ENCODE results near the gene KIAA0232. TPM values are rescaled to one million over a fixed set of nuclear protein-coding genes. Genes with fewer than 3 reads are reported as not detected.
"Not testable (repeated sequence)": the region's sequence is repeated elsewhere in the genome, so short reads cannot be mapped to it uniquely, and the experiment has no call there.

KIAA0232 gene
- total and polyA plus RNA-seq, 2 of the 8 experiments (the other 6 are each of a cell fraction or from before 2014, with no cell fraction given), result 5.6 to 23.3 TPM

DNA sequence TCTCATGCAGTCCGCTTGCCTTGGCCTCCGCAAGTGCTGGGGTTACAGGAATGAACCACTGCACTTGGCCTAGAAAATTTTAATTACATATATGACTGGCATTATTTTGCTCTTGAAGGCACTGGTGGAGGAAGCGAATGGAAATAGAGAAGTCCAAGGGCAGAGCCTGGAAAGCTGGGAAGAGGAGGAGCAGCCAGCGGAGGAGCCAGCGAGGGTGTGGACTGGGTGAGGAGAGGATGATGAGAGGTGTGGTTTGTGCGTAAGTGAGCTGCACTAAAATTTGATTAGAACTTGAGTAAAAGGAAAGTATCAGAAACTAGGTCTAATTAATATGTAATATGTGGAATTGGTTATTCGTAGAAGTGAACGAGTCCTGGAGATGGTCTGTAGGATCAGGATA is 13.3 kb downstream of the KIAA0232 start (continued):
- TF ChIP-seq CEBPB (IDR thresholded peaks at IDR 0.05; ENCODE audit: low read depth, low read length), result no peak

DNA sequence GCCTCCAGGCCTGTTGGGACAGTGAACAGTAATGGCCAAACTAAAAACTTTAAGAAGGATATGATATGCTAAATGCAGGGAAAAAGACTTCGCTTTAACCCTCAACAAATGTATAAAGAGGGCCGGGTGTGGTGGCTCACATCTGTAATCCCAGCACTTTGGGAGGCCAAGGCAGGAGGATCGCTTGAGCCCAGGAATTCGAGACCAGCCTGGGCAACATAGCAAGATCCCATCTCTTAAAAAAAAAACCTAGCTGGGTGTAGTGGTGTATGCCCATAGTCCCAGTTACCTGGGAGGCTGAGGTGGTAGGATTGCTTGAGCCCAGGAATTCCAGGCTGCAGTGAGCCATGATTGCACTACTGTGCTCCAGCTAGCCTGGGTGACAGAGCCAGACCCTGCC is 14.8 kb downstream of the KIAA0232 start:
- not testable (repeated sequence) for H2BK120ac ChIP-seq (replicated peaks; ENCODE audit: low read depth, low read length); H2BK5ac ChIP-seq (ENCODE audit: low read depth, low read length); H4K91ac ChIP-seq (replicated peaks; ENCODE audit: insufficient read length, low read length); H3K9ac ChIP-seq (replicated peaks in 1 of 4; ENCODE audit: extremely low read depth in 1 of 4, low read depth in 3 of 4, low read length in 3 of 4); H3K27me3 ChIP-seq (replicated peaks in 1 of 4; ENCODE audit: control insufficient read depth in 3 of 4, extremely low read depth in 1 of 4, insufficient read depth in 3 of 4, low read length in 3 of 4); H3K56ac ChIP-seq (replicated peaks; ENCODE audit: insufficient read length, low read depth, low read length); H2AFZ ChIP-seq (ENCODE audit: low read length); H3K23me2 ChIP-seq (ENCODE audit: low read depth, low read length); H3K36me3 ChIP-seq (ENCODE audit: control insufficient read depth in 2 of 4, insufficient read depth in 4 of 4, low read length in 3 of 4); H3K4me3 ChIP-seq (ENCODE audit: extremely low read depth in 1 of 4, insufficient read depth in 2 of 4, low read depth in 3 of 4, low read length in 4 of 4); H2BK15ac ChIP-seq (ENCODE audit: low read length); H4K8ac ChIP-seq (ENCODE audit: extremely low read depth, insufficient read depth, low read length); FAIRE-seq; H3K4me1 ChIP-seq (replicated peaks in 1 of 4; ENCODE audit: control insufficient read depth in 3 of 4, insufficient read depth in 4 of 4, low read length in 3 of 4); H3K27ac ChIP-seq (ENCODE audit: low read depth, low read length); H3K14ac ChIP-seq (ENCODE audit: insufficient read length); DNase-seq (ENCODE audit: low read depth in 1 of 2, low spot score in 2 of 2); H3K9me3 ChIP-seq (ENCODE audit: insufficient read depth in 2 of 2, low read depth in 1 of 2, low read length in 1 of 2); H4K5ac ChIP-seq (ENCODE audit: insufficient read length, low read depth, low read length); H3K4me2 ChIP-seq (ENCODE audit: insufficient read depth in 1 of 2, low read depth in 2 of 2, low read length in 2 of 2); H3K4ac ChIP-seq (replicated peaks; ENCODE audit: insufficient read length, low read depth, low read length); H2AK5ac ChIP-seq (ENCODE audit: low read depth, low read length); H3K18ac ChIP-seq (ENCODE audit: extremely low read depth, low read length); H3K23ac ChIP-seq (ENCODE audit: insufficient read length); H2BK12ac ChIP-seq (ENCODE audit: low read depth, low read length); H2BK20ac ChIP-seq (ENCODE audit: low read length)
- Histone ChIP-seq H4K20me1 (replicated peaks in 1 of 2; ENCODE audit: control insufficient read depth in 1 of 2, insufficient read depth in 2 of 2, low read length in 2 of 2) (peaks cover 6 to 25% of the 10 kb centered on the region in 2 experiments), H3K79me1 (ENCODE audit: low read depth, low read length) (peaks cover 17% of the 10 kb centered on the region), H3K79me2 (ENCODE audit: control insufficient read depth in 1 of 2, insufficient read depth in 2 of 2, low read length in 2 of 2) (peaks cover 6 to 87% of the 10 kb centered on the region in 2 experiments)
- 98% methylated on average over 4 of the region's 4 CpGs; no CpG with 5 or more reads in 1 of the 2 experiments for WGBS, 2 experiments (ENCODE audit: extremely low coverage in 1 of 2, insufficient coverage in 1 of 2, insufficient read length in 1 of 2, insufficient replicate concordance in 2 of 2, low coverage in 1 of 2, low lambda C conversion rate in 2 of 2, missing lambda C conversion rate in 1 of 2)
- POLR2A ChIA-PET (ENCODE audit: partially characterized antibody), result interaction anchor here (0.7 to 1.3 kb wide), 4 partner anchors 10 to 40 kb away, joined by 3 to 4 read pairs (median 4); no protein-coding TSS in a partner anchor
- CTCF ChIA-PET (ENCODE audit: partially characterized antibody), result interaction anchor here (0.7 to 3.9 kb wide), 3 partner anchors 13 to 186 kb away, joined by 3 to 17 read pairs (median 13); no protein-coding TSS in a partner anchor

All from H1 (cell line).